HG03025 (cell line): ENCODE measurements around the gene BANP.
"Not testable (repeated sequence)": the region's sequence is repeated elsewhere in the genome, so short reads cannot be mapped to it uniquely, and the experiment has no call there.

ENCODE experiments used
- ATAC-seq: cut with Tn5 transposase; IDR thresholded peaks from one replicate; pipeline ENCODE4 v1.9.1; 2021; ENCODE audit warnings: mild to moderate bottlenecking, moderate library complexity; ENCODE audit not compliant: unreplicated experiment, low FRiP score

BANP gene

DNA sequence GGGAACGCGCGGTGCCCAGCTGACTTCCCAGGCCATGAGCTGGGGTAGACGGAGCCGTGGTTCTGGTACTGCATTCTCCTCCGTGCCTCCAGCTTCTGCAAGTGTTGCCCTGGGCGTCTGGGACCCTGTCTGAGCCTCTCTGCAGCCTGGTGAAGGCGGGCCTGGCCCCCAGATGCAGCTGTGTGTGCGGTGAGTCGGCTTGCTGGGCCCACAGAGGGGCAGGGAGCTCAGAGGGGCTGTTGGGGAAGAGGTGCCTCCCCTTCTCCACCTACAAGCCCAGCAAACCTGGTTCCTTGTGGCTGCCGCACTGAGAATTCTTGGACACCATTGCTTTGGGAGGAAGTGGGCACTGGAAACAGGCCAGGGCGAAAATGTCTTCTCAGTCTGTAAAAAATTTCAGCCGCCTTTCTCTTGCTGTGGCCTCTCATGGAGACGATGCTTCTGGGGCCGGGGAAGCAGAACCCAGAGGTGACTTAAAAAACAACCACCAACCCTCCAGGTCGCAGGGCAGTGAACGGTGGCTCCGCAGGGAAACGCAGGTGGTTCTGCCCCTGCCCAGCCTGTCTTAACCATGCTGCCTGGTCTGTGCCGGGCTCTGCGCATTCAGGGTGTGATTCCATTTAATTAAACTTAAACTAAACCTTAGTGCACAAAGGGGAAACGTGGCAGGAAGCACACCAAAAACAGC is 163.5 kb downstream of the BANP start:
- ATAC-seq: not testable (repeated sequence)

- no peak for ATAC-seq
Observed at GRCh38 chr16:88116121-88116520, 164.9 kb downstream of the BANP start.

GRCh38 chr16:88117476-88117868 is 166.2 kb downstream of the BANP start:
- ATAC-seq: no peak

GRCh38 chr16:88118376-88118775 is 167.1 kb downstream of the BANP start:
- ATAC-seq: no peak

- ATAC-seq: not testable (repeated sequence)
Observed at GRCh38 chr16:88118852-88119741, 167.9 kb downstream of the BANP start.

DNA sequence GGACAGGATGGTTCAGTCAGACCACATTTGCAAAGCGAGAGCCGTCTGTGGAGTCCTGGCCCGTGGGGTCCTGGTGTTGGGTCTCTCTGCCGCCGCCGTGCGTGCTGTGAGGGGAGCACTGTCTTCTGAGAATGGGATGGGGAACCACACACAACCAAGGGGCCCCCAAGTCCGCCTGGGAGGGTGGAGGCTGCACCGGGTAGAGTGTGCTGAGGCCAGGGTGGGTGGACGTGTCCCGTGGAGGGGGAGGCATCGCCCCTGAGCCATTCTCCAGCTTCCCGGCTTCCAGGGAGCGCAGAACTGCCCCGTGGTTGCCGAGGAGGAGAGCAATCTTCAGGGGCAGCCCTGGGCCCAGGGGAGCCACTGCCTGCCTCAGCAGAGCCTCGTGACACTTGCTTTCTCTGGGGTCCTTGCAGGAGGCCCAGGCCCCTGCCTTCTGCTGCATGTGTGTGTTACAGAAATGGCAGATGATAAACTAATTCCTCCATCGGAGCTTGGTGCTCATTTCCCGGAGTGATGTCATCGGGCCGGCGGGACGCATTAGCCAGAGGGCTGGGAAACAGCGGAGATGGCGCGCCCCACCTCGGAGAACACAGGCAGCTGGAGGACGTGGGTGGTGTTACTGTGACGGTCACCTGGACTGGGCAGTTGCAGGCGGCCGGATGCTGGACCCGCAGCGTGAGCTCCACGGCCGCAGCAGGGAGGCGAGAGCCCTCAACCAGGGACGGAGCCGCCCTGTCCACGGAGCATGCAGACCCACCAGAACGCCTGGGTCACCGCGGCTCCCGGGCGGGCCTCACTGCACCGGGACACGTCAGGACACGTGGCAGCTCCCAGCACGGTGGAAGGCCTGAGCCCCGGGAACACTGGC is 168.9 kb downstream of the BANP start:
- not testable (repeated sequence) for ATAC-seq

- ATAC-seq: no peak
Observed at GRCh38 chr16:88120812-88121211, 169.6 kb downstream of the BANP start.

- ATAC-seq: not testable (repeated sequence)
Observed at GRCh38 chr16:88121391-88121790, 170.2 kb downstream of the BANP start.

- ATAC-seq: no peak
Observed at GRCh38 chr16:88121886-88122580, 170.8 kb downstream of the BANP start.
